GM10847 (cell line): ENCODE measurements around the gene CEP170.

Source experiments
- POLR2A ChIP-seq: IDR thresholded peaks from 2 replicates; pipeline ENCODE4 v1.6.1; 2011; ENCODE audit not compliant: insufficient read length; ENCODE audit errors: extremely low read depth

CEP170 gene

GRCh38 chr1:243271996-243272395 lies 16.9 kb upstream of the CEP170 start:
- no peak for TF ChIP-seq POLR2A

- no peak for TF ChIP-seq POLR2A
These were observed 15.2 kb upstream of the CEP170 start for GRCh38 chr1:243270097-243270864.

- no peak for TF ChIP-seq POLR2A
These were observed 14.3 kb upstream of the CEP170 start for GRCh38 chr1:243269461-243269801.

GRCh38 chr1:243268751-243269460 lies 13.8 kb upstream of the CEP170 start:
- TF ChIP-seq POLR2A = no peak

GRCh38 chr1:243267914-243268653 lies 13.0 kb upstream of the CEP170 start:
- no peak for TF ChIP-seq POLR2A

GRCh38 chr1:243267471-243267880 lies 12.4 kb upstream of the CEP170 start:
- TF ChIP-seq POLR2A = no peak

- no peak for TF ChIP-seq POLR2A
These were observed 11.2 kb upstream of the CEP170 start for GRCh38 chr1:243266231-243266630.

- no peak for TF ChIP-seq POLR2A
These were observed 9.6 kb upstream of the CEP170 start for GRCh38 chr1:243264717-243265116.

DNA sequence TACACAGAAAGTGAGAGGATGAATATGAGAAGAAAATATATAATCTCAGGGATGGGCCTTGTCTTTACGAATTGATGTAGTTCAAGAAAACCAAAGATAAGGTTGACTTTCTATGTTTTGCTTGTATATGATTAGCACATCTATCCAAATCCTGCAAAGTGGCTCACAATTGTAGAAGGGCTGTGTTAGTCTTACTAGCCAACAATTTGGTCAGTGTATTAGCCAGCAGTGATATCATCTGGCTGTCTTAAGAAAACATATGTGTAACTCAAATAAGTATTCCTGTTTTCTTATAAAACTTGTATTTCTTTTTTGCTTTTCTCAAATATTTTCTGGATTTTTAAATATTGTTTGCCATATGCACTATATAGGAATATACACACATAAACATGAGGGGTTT lies 6.3 kb upstream of the CEP170 start:
- no peak for TF ChIP-seq POLR2A

GRCh38 chr1:243260221-243260880 lies 5.3 kb upstream of the CEP170 start:
- TF ChIP-seq POLR2A = no peak

DNA sequence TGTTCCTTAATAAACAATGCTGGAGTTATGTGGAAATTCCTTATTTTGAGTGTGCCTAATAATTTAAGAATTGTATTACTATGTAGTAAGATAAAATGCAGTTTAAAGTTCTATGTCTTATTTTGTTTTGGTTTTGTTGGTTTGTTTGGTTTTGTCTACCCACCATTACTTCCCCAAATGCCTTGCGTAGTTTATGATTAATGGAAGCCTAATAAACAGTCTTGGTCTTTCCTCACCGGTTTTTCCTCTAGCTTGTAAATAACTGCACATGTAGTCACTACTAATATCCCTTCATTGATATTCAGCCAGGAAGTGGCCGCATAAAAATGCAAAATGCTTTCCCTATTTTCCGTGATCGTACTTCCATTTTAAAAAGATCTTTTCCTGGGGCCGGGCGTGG lies 3.6 kb upstream of the CEP170 start:
- TF ChIP-seq POLR2A = no peak

- no peak for TF ChIP-seq POLR2A
These were observed 2.1 kb upstream of the CEP170 start for GRCh38 chr1:243257189-243257588.

GRCh38 chr1:243256590-243256989 lies 1.5 kb upstream of the CEP170 start:
- no peak for TF ChIP-seq POLR2A

DNA sequence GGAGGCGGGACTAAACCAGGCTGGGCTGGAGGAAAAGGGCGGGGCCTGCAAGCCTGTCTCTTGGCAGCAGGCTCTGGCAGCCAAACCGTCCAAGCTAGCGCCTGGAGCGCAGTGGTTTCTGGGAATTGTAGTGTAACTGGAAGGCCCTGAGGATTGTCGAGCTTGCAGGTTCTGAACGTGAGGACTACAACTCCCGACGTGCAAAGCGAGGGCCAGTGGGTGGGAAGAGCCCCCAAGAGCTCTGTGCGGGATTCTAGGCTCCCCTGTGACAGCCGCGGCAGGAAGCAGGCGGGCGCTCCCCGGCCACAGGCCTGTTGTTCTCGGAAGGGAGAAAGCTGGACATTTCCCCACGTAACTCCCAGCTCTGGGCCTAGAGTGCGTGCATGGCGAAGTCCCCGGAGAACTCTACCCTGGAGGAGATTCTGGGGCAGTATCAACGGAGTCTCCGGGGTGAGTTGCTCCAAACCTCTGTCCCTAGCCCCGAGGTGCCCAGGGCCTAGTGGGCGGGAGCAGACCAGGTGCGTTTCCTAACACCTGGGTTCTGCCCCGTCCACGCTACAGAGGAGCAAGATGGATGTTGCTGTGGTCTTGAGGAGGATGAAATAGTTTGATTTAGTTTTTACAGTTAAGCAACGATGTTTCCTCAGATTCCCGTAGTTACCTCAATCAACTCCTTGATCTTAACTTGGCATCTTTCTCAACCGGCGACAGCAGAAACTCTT lies 871 bp upstream of the CEP170 start, which contains the start of gene SDCCAG8:
Gene SDCCAG8, plus strand, starts transcription at position 251 of the 722 bp plus-strand sequence. Its CDS starts 133 bp downstream, at position 384.
- peak; percentile 67 for TF ChIP-seq POLR2A
